ENCODE results near the gene PRR27.

The PRR27 gene

GRCh38 chr4:70153937-70154336 lies at the start of gene PRR27:
TSS of gene PRR27 (plus strand) at chr4:70154237. CDS start at chr4:70154376, 139 bp downstream.
- no peak for DNase-seq

- DNase-seq: no peak
These were observed 43.1 kb upstream of the PRR27 start for GRCh38 chr4:70110917-70111316.

DNA sequence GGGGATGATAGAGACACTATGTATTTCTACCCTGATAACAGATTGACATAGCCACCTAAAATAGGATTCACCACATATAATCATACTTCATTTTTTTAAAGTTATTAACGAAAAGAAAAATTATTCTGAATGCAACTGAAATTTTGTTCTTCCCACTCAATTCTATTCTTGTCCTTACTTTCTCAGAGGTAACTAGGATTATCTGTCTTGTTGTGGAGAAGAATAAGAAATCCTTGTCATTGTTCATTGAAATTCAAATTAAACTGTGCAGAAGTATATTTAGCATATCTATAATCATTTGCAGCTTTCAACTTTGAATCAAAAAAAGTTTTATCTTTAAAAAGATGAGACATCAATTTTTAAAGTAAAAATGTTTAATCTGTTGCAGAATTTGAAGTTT lies 40.4 kb upstream of the PRR27 start:
- DNase-seq: no peak

GRCh38 chr4:70114096-70114495 lies 39.9 kb upstream of the PRR27 start:
- no peak for DNase-seq

DNA sequence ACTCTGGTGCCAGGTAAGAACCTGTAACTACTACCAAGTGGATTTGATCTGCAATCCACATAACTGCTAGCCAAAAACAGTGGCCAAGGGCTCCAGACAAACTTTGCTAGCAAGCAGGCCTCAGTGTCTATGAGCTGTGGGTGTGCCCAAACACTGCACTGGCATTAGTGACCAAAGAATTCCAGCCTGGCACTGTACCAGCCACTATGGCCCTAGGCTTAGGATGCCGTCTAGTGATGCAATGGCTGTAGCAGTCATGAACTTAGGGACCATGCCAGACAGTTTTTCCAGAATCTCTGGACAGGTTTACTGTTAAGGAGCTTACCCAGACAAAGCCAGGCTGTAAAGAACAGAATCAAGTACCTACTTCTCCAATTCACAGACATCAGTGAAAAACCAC lies 33.7 kb upstream of the PRR27 start:
- no peak for DNase-seq

GRCh38 chr4:70133473-70133872 lies 20.6 kb upstream of the PRR27 start:
- DNase-seq: no peak

DNA sequence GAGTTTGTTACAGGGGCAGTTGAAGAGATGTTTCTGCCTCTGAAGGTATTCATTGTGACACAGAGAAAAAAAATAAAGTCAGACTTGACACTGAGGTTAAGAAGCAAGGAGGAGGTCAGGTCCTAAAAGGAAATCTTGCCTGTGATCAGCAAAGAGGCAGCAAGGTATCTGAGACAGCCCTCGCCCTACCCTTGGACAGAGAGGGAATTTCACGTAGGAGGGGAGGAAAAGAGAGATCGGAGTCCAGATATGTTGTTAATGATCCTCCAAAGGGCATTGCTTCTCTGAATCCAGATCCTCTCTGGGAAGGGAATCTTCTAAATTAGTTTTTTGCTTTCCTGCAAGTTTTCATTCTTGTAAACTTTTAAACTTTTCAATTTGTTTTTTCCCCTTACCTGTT lies 15.3 kb upstream of the PRR27 start:
- no peak for DNase-seq

DNA sequence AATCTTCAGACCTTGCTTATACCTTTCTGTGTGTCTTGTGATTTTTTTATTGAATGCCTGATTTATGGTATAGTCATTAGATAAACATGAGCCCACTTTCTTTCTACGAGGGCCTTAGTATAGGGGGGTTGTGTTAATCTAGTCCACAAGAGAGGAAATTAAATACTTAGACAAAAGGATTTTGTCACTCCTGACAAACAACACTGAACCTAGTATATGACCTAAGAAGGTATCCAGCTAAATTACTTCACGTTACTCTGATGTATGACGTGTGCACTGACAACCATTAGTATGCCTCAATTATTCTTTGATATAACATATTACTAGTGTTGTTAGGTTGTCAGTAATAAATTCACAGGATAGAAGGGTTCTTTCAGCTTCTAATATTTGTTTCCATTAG lies 2.8 kb upstream of the PRR27 start:
- no peak for DNase-seq

GRCh38 chr4:70152088-70152487 lies 1.9 kb upstream of the PRR27 start:
- no peak for DNase-seq

- no peak for DNase-seq
These were observed 4.5 kb downstream of the PRR27 start for GRCh38 chr4:70158576-70158975.

- no peak for DNase-seq
These were observed 23.1 kb downstream of the PRR27 start for GRCh38 chr4:70177090-70177489.

- no peak for DNase-seq
These were observed 24.1 kb downstream of the PRR27 start for GRCh38 chr4:70178075-70178660.

- DNase-seq: no peak
These were observed 25.8 kb downstream of the PRR27 start for GRCh38 chr4:70179811-70180210.

DNA sequence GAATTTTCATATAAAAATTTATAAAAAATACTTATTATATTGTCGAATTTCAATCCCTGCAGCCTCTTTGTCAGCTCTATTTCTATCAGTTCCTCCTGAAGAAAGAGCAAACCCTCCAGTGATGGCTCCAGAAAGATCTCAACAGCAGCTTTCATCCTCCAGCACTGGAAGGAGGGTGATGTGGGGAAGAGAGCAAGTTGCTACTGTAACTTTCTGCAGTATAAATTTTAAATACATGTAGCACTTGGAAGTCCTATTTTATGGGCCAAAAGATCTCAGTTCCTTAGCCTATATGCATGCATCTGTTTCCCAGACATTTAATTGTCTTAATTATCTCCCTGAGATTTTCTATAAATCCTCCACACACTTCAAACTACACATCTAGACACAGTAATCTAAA lies 27.8 kb downstream of the PRR27 start:
- no peak for DNase-seq

- DNase-seq: no peak
These were observed 28.6 kb downstream of the PRR27 start for GRCh38 chr4:70182517-70183167.

- DNase-seq: peak; percentile 34
These were observed 29.3 kb downstream of the PRR27 start for GRCh38 chr4:70183168-70183939.

GRCh38 chr4:70183940-70184246 lies 29.9 kb downstream of the PRR27 start:
- DNase-seq: no peak

DNA sequence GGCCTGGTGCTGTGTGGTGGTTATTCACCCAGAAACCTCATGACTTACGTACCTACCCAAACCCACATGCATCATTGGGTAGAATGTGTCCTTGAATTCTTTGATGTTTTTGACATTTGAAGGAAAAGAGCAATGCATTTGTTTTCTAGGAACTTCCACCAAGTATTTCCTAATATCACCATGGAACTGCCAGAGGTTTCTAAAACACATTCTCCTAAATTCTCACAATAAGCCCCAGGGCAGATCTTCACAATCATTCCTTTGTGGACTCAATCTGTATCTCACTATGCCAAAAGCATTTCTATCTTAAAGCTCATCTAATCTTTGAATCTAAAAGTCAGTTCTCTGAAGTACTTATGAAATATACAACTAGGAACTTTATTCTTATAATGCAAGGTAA lies 33.2 kb downstream of the PRR27 start:
- no peak for DNase-seq

GRCh38 chr4:70190579-70190978 lies 36.5 kb downstream of the PRR27 start:
- no peak for DNase-seq

DNA sequence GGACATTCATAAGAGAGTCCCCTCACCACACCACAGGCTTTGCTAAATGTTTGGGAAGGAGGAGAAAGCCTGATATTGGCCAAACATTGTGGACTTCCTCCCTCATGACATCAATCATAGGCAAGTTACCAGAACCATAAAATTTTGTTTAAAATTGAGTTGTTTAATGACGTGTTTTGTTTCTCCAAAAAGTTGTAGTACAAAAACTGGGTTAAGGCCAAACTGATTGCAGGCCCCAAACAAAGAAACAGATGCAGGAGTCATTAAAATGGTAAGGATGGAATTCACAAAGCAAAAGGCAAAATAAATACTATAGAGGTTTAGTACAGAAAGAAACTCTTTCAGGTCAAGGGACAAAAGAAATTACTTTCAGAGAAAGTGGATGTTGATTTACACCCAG lies 37.6 kb downstream of the PRR27 start:
- no peak for DNase-seq

- DNase-seq: no peak
These were observed 38.9 kb downstream of the PRR27 start for GRCh38 chr4:70192895-70193294.

- DNase-seq: no peak
These were observed 41.4 kb downstream of the PRR27 start, which contains the start of gene ODAM for GRCh38 chr4:70195425-70195824. TSS of gene ODAM (plus strand) at chr4:70195725. CDS start at chr4:70196544, 819 bp downstream.

GRCh38 chr4:70196857-70197256 lies 42.8 kb downstream of the PRR27 start:
- no peak for DNase-seq

DNA sequence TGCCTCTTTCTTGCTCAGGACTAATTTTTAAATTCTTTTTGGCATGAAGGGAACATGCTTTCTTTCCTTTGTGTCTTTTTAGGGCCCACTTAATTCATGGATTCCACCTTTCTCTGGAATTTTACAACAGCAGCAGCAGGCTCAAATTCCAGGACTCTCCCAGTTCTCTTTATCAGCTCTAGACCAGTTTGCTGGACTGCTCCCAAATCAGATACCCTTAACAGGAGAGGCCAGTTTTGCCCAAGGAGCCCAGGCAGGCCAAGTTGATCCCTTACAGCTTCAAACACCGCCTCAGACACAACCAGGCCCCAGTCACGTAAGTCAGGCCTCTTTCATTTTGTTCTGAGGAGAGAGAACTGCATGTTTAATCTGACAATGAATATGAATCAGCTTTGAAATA lies 43.8 kb downstream of the PRR27 start:
- no peak for DNase-seq

Measured in activated CD4-positive, alpha-beta T cell treated with anti-CD3 and anti-CD28 coated beads, Interleukin-10, Interleukin-2, amounts not matched to agents 100 ng/mL and 50 ng/mL, durations not matched to agents 16 hours and 8 hours (primary cell).